HCT116 (cell line): ENCODE data around the gene VWA3B. TPM values are rescaled to one million over a fixed set of nuclear protein-coding genes. Genes with fewer than 3 reads are reported as not detected.

Experiments used
- ATAC-seq: fragments of 200-7000 bp; cut with Tn5 transposase; 2 replicates; pipeline ENCODE4 v1.9.1; 2020; ENCODE audit warnings: mild to moderate bottlenecking, moderate library complexity
- BruUV-seq: library from RNA; stranded (reverse); fragments of 400-500 nt; replicated peaks from 2 replicates; lab custom pipeline; 2021; lab: Mats Ljungman, UMichigan
- CTCF ChIA-PET: fragments of 300-600 bp; sonication (Branson Sonifier 250); formaldehyde crosslinking; loops from one replicate; lab custom pipeline; 2021; ENCODE audit warnings: antibody characterized with exemption; lab: Charles Lee
- POLR2A ChIA-PET: fragments of 300-600, 350-600 bp; sonication (Branson Sonifier 250); formaldehyde crosslinking; loops from one replicate; lab custom pipeline; 2021; ENCODE audit warnings: antibody characterized with exemption; lab: Charles Lee
- RAD21 ChIA-PET, 2 experiments: fragments of 300-600 bp; sonication (Branson Sonifier 250); formaldehyde crosslinking; loops; one replicate each; lab custom pipeline; 2023; ENCODE audit warnings: low total read pairs in 2 of 2; ENCODE audit not compliant: uncharacterized antibody in 2 of 2, unreplicated experiment in 2 of 2, low non-redundant PET in 1 of 2; lab: Charles Lee
- DNase-seq: peaks from one replicate; pipeline ENCODE4 v3.0.0-alpha.2; 2010; ENCODE audit warnings: low read depth, low spot score
- H2AFZ ChIP-seq: fragments of 200-600 bp; shearing (Covaris generic), sonication (generic); 2 replicates; pipeline ENCODE4 v1.6.1; 2017; ENCODE audit warnings: low read depth, mixed run types, mixed read lengths, antibody characterized with exemption, low read length; ENCODE audit not compliant: poor library complexity, severe bottlenecking
- H3K27ac ChIP-seq: 2 replicates; pipeline ENCODE4 v1.5.1; 2012; ENCODE audit warnings: low read depth, low read length
- H3K27me3 ChIP-seq: fragments of 200-600 bp; sonication (generic); 2 replicates; pipeline ENCODE4 v1.6.1; 2016; ENCODE audit warnings: mixed run types, low read length, mixed read lengths; ENCODE audit not compliant: insufficient read depth
- H3K36me3 ChIP-seq, 2 experiments: fragments of 200-500 bp in 1 of 2; fragments of 200-600 bp in 1 of 2; sonication (Bioruptor generic) in 1 of 2; sonication (generic) in 1 of 2; 2 replicates each; pipeline versions ENCODE4 v1.5.1 to v1.6.1; 2014 to 2016; ENCODE audit warnings: low read length in 2 of 2, inconsistent platforms in 1 of 2, mixed read lengths in 1 of 2, mixed run types in 1 of 2; ENCODE audit not compliant: insufficient read depth in 2 of 2, control insufficient read depth in 1 of 2
- H3K4me1 ChIP-seq, 2 experiments: fragments of 200-600 bp in 1 of 2; sonication (generic) in 1 of 2; 2 replicates each; pipeline versions ENCODE4 v1.5.1 to v1.6.1; 2012 to 2017; ENCODE audit warnings: low read length in 2 of 2, inconsistent platforms in 1 of 2, mild to moderate bottlenecking in 1 of 2, mixed read lengths in 1 of 2, mixed run types in 1 of 2, moderate library complexity in 1 of 2; ENCODE audit not compliant: insufficient read depth in 2 of 2, control insufficient read depth in 1 of 2
- H3K4me2 ChIP-seq: fragments of 200-600 bp; sonication (generic); 2 replicates; pipeline ENCODE4 v1.6.1; 2017; ENCODE audit warnings: mixed run types, low read length, mixed read lengths
- H3K4me3 ChIP-seq, 2 experiments: fragments of 200-600 bp in 1 of 2; sonication (generic) in 1 of 2; replicated peaks in 1 of 2; 2 replicates each; pipeline ENCODE4 v1.5.1; 2011 to 2016; ENCODE audit warnings: low read length in 2 of 2, control low read depth in 1 of 2, low read depth in 1 of 2, mild to moderate bottlenecking in 1 of 2, mixed read lengths in 1 of 2, mixed run types in 1 of 2
- H3K79me2 ChIP-seq: fragments of 200-600 bp; sonication (generic); 2 replicates; pipeline ENCODE4 v1.6.1; 2017; ENCODE audit warnings: mild to moderate bottlenecking, mixed run types, low read length, moderate library complexity, mixed read lengths; ENCODE audit not compliant: insufficient read depth
- H3K9ac ChIP-seq: fragments of 200-600 bp; sonication (generic); 2 replicates; pipeline ENCODE4 v1.6.1; 2016; ENCODE audit warnings: low read length, mixed read lengths
- H3K9me2 ChIP-seq: fragments of 200-600 bp; sonication (generic), shearing (Covaris generic); 2 replicates; pipeline ENCODE4 v1.6.1; 2017; ENCODE audit warnings: mixed run types, mild to moderate bottlenecking, moderate library complexity; ENCODE audit not compliant: insufficient read depth
- H3K9me3 ChIP-seq, 2 experiments: fragments of 200-500 bp in 1 of 2; fragments of 200-600 bp in 1 of 2; sonication (Bioruptor generic) in 1 of 2; sonication (generic) in 1 of 2; 2 replicates each; pipeline ENCODE4 v1.6.1; 2014 to 2017; ENCODE audit warnings: low read length in 2 of 2, mixed read lengths in 2 of 2, inconsistent platforms in 1 of 2, low read depth in 1 of 2, mild to moderate bottlenecking in 1 of 2, mixed run types in 1 of 2, moderate library complexity in 1 of 2; ENCODE audit not compliant: control insufficient read depth in 1 of 2, insufficient read depth in 1 of 2
- H4K20me1 ChIP-seq: fragments of 200-600 bp; sonication (generic), shearing (Covaris generic); 2 replicates; pipeline ENCODE4 v1.6.1; 2017; ENCODE audit warnings: mixed run types, mild to moderate bottlenecking, moderate library complexity; ENCODE audit not compliant: insufficient read depth
- CEBPB ChIP-seq: IDR thresholded peaks from 2 replicates; pipeline ENCODE4 v1.6.1; 2012; ENCODE audit warnings: low read depth
- EZH2 ChIP-seq: fragments of 200-600 bp; sonication (generic); IDR thresholded peaks from 2 replicates; pipeline ENCODE4 v1.6.1; 2017; ENCODE audit warnings: antibody characterized with exemption, mixed run types
- FOSL1 ChIP-seq: IDR thresholded peaks from 2 replicates; pipeline ENCODE4 v1.6.1; 2012; ENCODE audit warnings: low read depth
- SIN3A ChIP-seq: IDR thresholded peaks from 2 replicates; pipeline ENCODE4 v1.6.1; 2012; ENCODE audit warnings: low read depth
- SP1 ChIP-seq: IDR thresholded peaks from 2 replicates; pipeline ENCODE4 v1.6.1; 2012; ENCODE audit warnings: low read depth
- SRF ChIP-seq: IDR thresholded peaks from 2 replicates; pipeline ENCODE4 v1.6.1; 2012; ENCODE audit warnings: low read depth
- TCF7L2 ChIP-seq: IDR thresholded peaks from 2 replicates; pipeline ENCODE4 v1.7.0; 2011; ENCODE audit warnings: borderline replicate concordance, inconsistent platforms; ENCODE audit not compliant: insufficient read depth, insufficient read length; ENCODE audit errors: extremely low read depth
- ZFX ChIP-seq: fragments of 450-650 bp; IDR thresholded peaks from 2 replicates; pipeline ENCODE4 v1.6.1; 2017
- intact Hi-C: fragments of 100-400 bp; cut with micrococcal nuclease; formaldehyde crosslinking; loops from 2 replicates; pipeline ENCODE4 v1.10.0; 2022
- total RNA-seq: library from RNA; stranded (reverse); gene quantifications from one replicate; pipeline ENCODE4 v1.2.1, GENCODE V29; 2021; ENCODE audit not compliant: unreplicated experiment
- TF ChIP-seq, protein P1 (sequence below): IDR thresholded peaks from 2 replicates; pipeline ENCODE4 v1.6.1; 2012
- TF ChIP-seq, protein P2 (sequence below), 3 experiments: fragments of 200-600 bp in 1 of 3; sonication (generic) in 1 of 3; IDR thresholded peaks in 2 of 3; conservative IDR thresholded peaks in 1 of 3; 2 replicates each; pipeline ENCODE4 v1.5.1; 2012 to 2017; ENCODE audit warnings: low read depth in 2 of 3, low read length in 2 of 3, antibody characterized with exemption in 1 of 3, borderline replicate concordance in 1 of 3, control low read depth in 1 of 3, mild to moderate bottlenecking in 1 of 3, mixed read lengths in 1 of 3, mixed run types in 1 of 3, moderate library complexity in 1 of 3; ENCODE audit not compliant: insufficient read depth in 1 of 3

VWA3B gene
- total RNA-seq, 1 experiment from 2014 or later: 0.47 TPM

DNA sequence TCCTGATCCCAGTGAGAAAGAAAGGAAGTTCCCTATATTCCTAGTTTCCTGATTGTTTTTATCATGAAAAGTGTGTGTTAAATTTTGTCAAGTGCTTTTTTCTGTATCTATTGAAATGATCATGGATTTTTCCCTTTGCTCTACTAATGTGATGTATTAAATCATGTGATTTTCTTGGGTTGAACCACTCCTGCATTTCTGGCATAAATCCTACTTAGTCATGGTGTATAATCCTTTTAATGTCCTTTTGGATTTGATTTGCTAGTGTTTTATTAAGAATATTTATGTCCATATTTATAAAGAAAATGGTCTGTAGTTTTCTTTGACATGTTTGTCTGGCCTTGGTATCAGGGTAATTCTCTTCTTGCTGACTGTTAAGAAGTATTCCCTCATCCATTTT is 171.9 kb downstream of the VWA3B start:
- H3K36me3 ChIP-seq: no peaks in the 10 kb centered on the region
- no peaks in the 10 kb centered on the region for H4K20me1 ChIP-seq
- DNase-seq: no peak
- intact Hi-C loops: no loop called here
- H3K9me2 ChIP-seq: no peaks in the 10 kb centered on the region
- H3K27ac ChIP-seq: no peak overlapping the region
- H3K9me3 ChIP-seq: peaks cover 0 to 6% of the 10 kb centered on the region in 2 experiments; a peak in 1 of 4 replicates
- no TSS peak for BruUV-seq
- no peaks in the 10 kb centered on the region for H3K27me3 ChIP-seq
- no peak overlapping the region for H2AFZ ChIP-seq
- ChIA-PET POLR2A (no interaction called here), CTCF (no interaction called here)
- H3K9ac ChIP-seq: no peak overlapping the region
- no peak overlapping the region for H3K4me2 ChIP-seq
- no peak overlapping the region for H3K4me3 ChIP-seq
- TF ChIP-seq SP1 (no peak), SIN3A (no peak), ZFX (no peak), TCF7L2 (no peak), EZH2 (no peak), FOSL1 (no peak), CEBPB (no peak), SRF (no peak)
- TF ChIP-seq, protein P1, sequence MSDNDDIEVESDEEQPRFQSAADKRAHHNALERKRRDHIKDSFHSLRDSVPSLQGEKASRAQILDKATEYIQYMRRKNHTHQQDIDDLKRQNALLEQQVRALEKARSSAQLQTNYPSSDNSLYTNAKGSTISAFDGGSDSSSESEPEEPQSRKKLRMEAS: no peak
- TF ChIP-seq, protein P2, sequence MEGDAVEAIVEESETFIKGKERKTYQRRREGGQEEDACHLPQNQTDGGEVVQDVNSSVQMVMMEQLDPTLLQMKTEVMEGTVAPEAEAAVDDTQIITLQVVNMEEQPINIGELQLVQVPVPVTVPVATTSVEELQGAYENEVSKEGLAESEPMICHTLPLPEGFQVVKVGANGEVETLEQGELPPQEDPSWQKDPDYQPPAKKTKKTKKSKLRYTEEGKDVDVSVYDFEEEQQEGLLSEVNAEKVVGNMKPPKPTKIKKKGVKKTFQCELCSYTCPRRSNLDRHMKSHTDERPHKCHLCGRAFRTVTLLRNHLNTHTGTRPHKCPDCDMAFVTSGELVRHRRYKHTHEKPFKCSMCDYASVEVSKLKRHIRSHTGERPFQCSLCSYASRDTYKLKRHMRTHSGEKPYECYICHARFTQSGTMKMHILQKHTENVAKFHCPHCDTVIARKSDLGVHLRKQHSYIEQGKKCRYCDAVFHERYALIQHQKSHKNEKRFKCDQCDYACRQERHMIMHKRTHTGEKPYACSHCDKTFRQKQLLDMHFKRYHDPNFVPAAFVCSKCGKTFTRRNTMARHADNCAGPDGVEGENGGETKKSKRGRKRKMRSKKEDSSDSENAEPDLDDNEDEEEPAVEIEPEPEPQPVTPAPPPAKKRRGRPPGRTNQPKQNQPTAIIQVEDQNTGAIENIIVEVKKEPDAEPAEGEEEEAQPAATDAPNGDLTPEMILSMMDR (IDR thresholded peaks at IDR 0.05 in 2 of 3, conservative IDR thresholded peaks at IDR 0.05 in 1 of 3; ENCODE audit: borderline replicate concordance in 1 of 3, insufficient read depth in 1 of 3, low read depth in 2 of 3, low read length in 2 of 3): no peak
- TF ChIP-seq, all 23 proteins: peak for 0
- Histone ChIP-seq H3K79me2 (no peaks in the 10 kb centered on the region), H3K4me1 (no peaks in the 10 kb centered on the region)
- no peak for ATAC-seq
- RAD21 ChIA-PET: no interaction called here
